ENCODE data around the gene BLOC1S6. TPM values are rescaled to one million over a fixed set of nuclear protein-coding genes. Genes with fewer than 3 reads are reported as not detected.

Gene BLOC1S6
- total RNA-seq, 1 experiment from 2014 or later: 28.7 TPM

GRCh38 chr15:45543051-45543450, 44.1 kb upstream of the BLOC1S6 start (continued):
- TF ChIP-seq, protein P1, sequence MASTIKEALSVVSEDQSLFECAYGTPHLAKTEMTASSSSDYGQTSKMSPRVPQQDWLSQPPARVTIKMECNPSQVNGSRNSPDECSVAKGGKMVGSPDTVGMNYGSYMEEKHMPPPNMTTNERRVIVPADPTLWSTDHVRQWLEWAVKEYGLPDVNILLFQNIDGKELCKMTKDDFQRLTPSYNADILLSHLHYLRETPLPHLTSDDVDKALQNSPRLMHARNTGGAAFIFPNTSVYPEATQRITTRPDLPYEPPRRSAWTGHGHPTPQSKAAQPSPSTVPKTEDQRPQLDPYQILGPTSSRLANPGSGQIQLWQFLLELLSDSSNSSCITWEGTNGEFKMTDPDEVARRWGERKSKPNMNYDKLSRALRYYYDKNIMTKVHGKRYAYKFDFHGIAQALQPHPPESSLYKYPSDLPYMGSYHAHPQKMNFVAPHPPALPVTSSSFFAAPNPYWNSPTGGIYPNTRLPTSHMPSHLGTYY (CRISPR knock-in tag; IDR thresholded peaks at IDR 0.05): no peak
- TF ChIP-seq AFF4 (CRISPR knock-in tag; IDR thresholded peaks at IDR 0.05; ENCODE audit: borderline replicate concordance): no peak
- TF ChIP-seq, protein P2, sequence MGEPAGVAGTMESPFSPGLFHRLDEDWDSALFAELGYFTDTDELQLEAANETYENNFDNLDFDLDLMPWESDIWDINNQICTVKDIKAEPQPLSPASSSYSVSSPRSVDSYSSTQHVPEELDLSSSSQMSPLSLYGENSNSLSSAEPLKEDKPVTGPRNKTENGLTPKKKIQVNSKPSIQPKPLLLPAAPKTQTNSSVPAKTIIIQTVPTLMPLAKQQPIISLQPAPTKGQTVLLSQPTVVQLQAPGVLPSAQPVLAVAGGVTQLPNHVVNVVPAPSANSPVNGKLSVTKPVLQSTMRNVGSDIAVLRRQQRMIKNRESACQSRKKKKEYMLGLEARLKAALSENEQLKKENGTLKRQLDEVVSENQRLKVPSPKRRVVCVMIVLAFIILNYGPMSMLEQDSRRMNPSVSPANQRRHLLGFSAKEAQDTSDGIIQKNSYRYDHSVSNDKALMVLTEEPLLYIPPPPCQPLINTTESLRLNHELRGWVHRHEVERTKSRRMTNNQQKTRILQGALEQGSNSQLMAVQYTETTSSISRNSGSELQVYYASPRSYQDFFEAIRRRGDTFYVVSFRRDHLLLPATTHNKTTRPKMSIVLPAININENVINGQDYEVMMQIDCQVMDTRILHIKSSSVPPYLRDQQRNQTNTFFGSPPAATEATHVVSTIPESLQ (CRISPR knock-in tag; IDR thresholded peaks at IDR 0.05): no peak
- TF ChIP-seq SMAD4 (CRISPR knock-in tag; IDR thresholded peaks at IDR 0.05): no peak
- TF ChIP-seq ZNF423 (CRISPR knock-in tag; IDR thresholded peaks at IDR 0.05): no peak
- TF ChIP-seq ZNF219 (CRISPR knock-in tag; IDR thresholded peaks at IDR 0.05; ENCODE audit: borderline replicate concordance): no peak

GRCh38 chr15:45544266-45545023, 42.7 kb upstream of the BLOC1S6 start:
- peaks cover 11% of the 10 kb centered on the region for H3K27me3 Mint-ChIP-seq (ENCODE audit: low read depth)
- H3K4me3 Mint-ChIP-seq: no peak overlapping the region
- H3K4me1 Mint-ChIP-seq: peaks cover 6% of the 10 kb centered on the region
- H3K9me3 Mint-ChIP-seq: no peaks in the 10 kb centered on the region
- CTCF ChIA-PET: interaction anchor here (1.5 kb wide), 1 partner anchor 29 kb away, joined by 11 read pairs; no protein-coding TSS in a partner anchor
- H3K27ac Mint-ChIP-seq: no peak overlapping the region
- POLR2A ChIA-PET: no interaction called here
- no peak for TF ChIP-seq AFF4 (CRISPR knock-in tag; IDR thresholded peaks at IDR 0.05; ENCODE audit: borderline replicate concordance)
- TF ChIP-seq, protein P3, sequence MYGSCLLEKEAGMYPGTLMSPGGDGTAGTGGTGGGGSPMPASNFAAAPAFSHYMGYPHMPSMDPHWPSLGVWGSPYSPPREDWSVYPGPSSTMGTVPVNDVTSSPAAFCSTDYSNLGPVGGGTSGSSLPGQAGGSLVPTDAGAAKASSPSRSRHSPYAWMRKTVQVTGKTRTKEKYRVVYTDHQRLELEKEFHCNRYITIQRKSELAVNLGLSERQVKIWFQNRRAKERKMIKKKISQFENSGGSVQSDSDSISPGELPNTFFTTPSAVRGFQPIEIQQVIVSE (CRISPR knock-in tag; IDR thresholded peaks at IDR 0.05; ENCODE audit: borderline replicate concordance): no peak
- TF ChIP-seq IRF2 (CRISPR knock-in tag; IDR thresholded peaks at IDR 0.05; ENCODE audit: borderline replicate concordance, low read depth): no peak
- TF ChIP-seq ETV6 (CRISPR knock-in tag; IDR thresholded peaks at IDR 0.05): no peak
- no peak for TF ChIP-seq NR2C2 (CRISPR knock-in tag; IDR thresholded peaks at IDR 0.05)
- TF ChIP-seq, protein P4, sequence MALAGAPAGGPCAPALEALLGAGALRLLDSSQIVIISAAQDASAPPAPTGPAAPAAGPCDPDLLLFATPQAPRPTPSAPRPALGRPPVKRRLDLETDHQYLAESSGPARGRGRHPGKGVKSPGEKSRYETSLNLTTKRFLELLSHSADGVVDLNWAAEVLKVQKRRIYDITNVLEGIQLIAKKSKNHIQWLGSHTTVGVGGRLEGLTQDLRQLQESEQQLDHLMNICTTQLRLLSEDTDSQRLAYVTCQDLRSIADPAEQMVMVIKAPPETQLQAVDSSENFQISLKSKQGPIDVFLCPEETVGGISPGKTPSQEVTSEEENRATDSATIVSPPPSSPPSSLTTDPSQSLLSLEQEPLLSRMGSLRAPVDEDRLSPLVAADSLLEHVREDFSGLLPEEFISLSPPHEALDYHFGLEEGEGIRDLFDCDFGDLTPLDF (CRISPR knock-in tag; IDR thresholded peaks at IDR 0.05): no peak
- no peak for TF ChIP-seq TEAD1 (CRISPR knock-in tag; IDR thresholded peaks at IDR 0.05)
- TF ChIP-seq NFE2L1 (CRISPR knock-in tag; IDR thresholded peaks at IDR 0.05): no peak
- no peak for TF ChIP-seq ZNF138 (CRISPR knock-in tag; conservative IDR thresholded peaks at IDR 0.05)
- ATAC-seq: no peak
- no peaks in the 10 kb centered on the region for H3K36me3 Mint-ChIP-seq
- DNase-seq (ENCODE audit: low spot score): no peak

All from WTC11 (cell line).